ENCODE data around the gene BCCIP.

BCCIP gene

GRCh38 chr10:125845617-125846016 lies 22.3 kb downstream of the BCCIP start:
- DNase-seq (ENCODE audit: low read depth, low spot score) = no peak
- POLR2A ChIA-PET = no interaction called here
- H3K4me3 ChIP-seq (ENCODE audit: low read depth, low read length) = no peak overlapping the region
- no peak for TF ChIP-seq CTCF (IDR thresholded peaks at IDR 0.05; ENCODE audit: insufficient read depth, low read length, missing control alignments)
- CTCF ChIA-PET = no interaction called here

- no peak overlapping the region for H3K4me3 ChIP-seq (ENCODE audit: low read depth, low read length)
- no peak for TF ChIP-seq CTCF (IDR thresholded peaks at IDR 0.05; ENCODE audit: insufficient read depth, low read length, missing control alignments)
- CTCF ChIA-PET = interaction anchor here (1.1 to 1.2 kb wide), 2 partner anchors 21 to 22 kb away, joined by 3 to 5 read pairs; no protein-coding TSS in a partner anchor
- no peak for DNase-seq (ENCODE audit: low read depth, low spot score)
- POLR2A ChIA-PET = interaction anchor here (0.6 kb wide), 1 partner anchor 531 kb away, joined by 3 read pairs; no protein-coding TSS in a partner anchor
Observed at GRCh38 chr10:125846894-125847293, 23.5 kb downstream of the BCCIP start.

- ChIA-PET CTCF (no interaction called here), POLR2A (no interaction called here)
- no peak for TF ChIP-seq CTCF (IDR thresholded peaks at IDR 0.05; ENCODE audit: insufficient read depth, low read length, missing control alignments)
- no peak for DNase-seq (ENCODE audit: low read depth, low spot score)
- no peak overlapping the region for H3K4me3 ChIP-seq (ENCODE audit: low read depth, low read length)
Observed at GRCh38 chr10:125848371-125848770, 25.0 kb downstream of the BCCIP start.

- POLR2A ChIA-PET = no interaction called here
- TF ChIP-seq CTCF (IDR thresholded peaks at IDR 0.05; ENCODE audit: insufficient read depth, low read length, missing control alignments) = no peak
- CTCF ChIA-PET = no interaction called here
- H3K4me3 ChIP-seq (ENCODE audit: low read depth, low read length) = no peak overlapping the region
- DNase-seq (ENCODE audit: low read depth, low spot score) = no peak
Observed at GRCh38 chr10:125848857-125849256, 25.5 kb downstream of the BCCIP start.

- no peak for TF ChIP-seq CTCF (IDR thresholded peaks at IDR 0.05; ENCODE audit: insufficient read depth, low read length, missing control alignments)
- H3K4me3 ChIP-seq (ENCODE audit: low read depth, low read length) = no peak overlapping the region
- DNase-seq (ENCODE audit: low read depth, low spot score) = no peak
- CTCF ChIA-PET = no interaction called here
- POLR2A ChIA-PET = no interaction called here
Observed at GRCh38 chr10:125849448-125849847, 26.1 kb downstream of the BCCIP start.

GRCh38 chr10:125850766-125851731 lies 27.7 kb downstream of the BCCIP start:
- DNase-seq (ENCODE audit: low read depth, low spot score) = no peak
- H3K4me3 ChIP-seq (ENCODE audit: low read depth, low read length) = no peak overlapping the region
- CTCF ChIA-PET = interaction anchor here (0.7 kb wide), 1 partner anchor 23 kb away, joined by 4 read pairs; no protein-coding TSS in a partner anchor
- TF ChIP-seq CTCF (IDR thresholded peaks at IDR 0.05; ENCODE audit: insufficient read depth, low read length, missing control alignments) = no peak
- POLR2A ChIA-PET = no interaction called here
